CD4-positive, alpha-beta T cell (primary cell): ENCODE measurements around the gene EMCN. TPM values are rescaled to one million over a fixed set of nuclear protein-coding genes. Genes with fewer than 3 reads are reported as not detected.

Source experiments
- ATAC-seq: fragments of 200-7000 bp; cut with Tn5 transposase; one replicate; pipeline ENCODE4 v1.10.0; 2022; ENCODE audit warnings: mild to moderate bottlenecking; ENCODE audit not compliant: poor library complexity
- CTCF ChIA-PET: fragments of 350-600 bp; sonication (Branson Sonifier 250); formaldehyde crosslinking; loops from one replicate; lab custom pipeline; 2021; ENCODE audit warnings: antibody characterized with exemption, inconsistent platforms; lab: Charles Lee
- POLR2A ChIA-PET: fragments of 350-600 bp; sonication (Branson Sonifier 250); formaldehyde crosslinking; loops from one replicate; lab custom pipeline; 2021; ENCODE audit warnings: antibody characterized with exemption, inconsistent platforms; lab: Charles Lee
- DNase-seq, 14 experiments: peaks; one replicate each; pipeline ENCODE4 v3.0.0-alpha.2; 2013 to 2020; ENCODE audit warnings: mixed read lengths in 2 of 14
- H3K27ac ChIP-seq, 2 donors: one replicate each; pipeline versions ENCODE4 v1.5.1 to v1.7.0; 2013; ENCODE audit warnings: low read length in 2 of 2, low read depth in 1 of 2, mild to moderate bottlenecking in 1 of 2
- H3K27me3 ChIP-seq, 2 experiments: 1 replicate in 1 of 2; 2 replicates in 1 of 2; pipeline versions ENCODE4 v1.6.1 to v1.7.0; 2013; ENCODE audit warnings: low read length in 2 of 2, control low read depth in 1 of 2, mild to moderate bottlenecking in 1 of 2, moderate library complexity in 1 of 2; ENCODE audit not compliant: insufficient read depth in 2 of 2, control insufficient read depth in 1 of 2
- H3K36me3 ChIP-seq: one replicate; pipeline ENCODE4 v1.6.1; 2013; ENCODE audit warnings: low read length, control low read depth; ENCODE audit not compliant: insufficient read depth
- H3K4me1 ChIP-seq: one replicate; pipeline ENCODE4 v1.6.1; 2013; ENCODE audit warnings: low read length, control low read depth; ENCODE audit not compliant: insufficient read depth
- H3K4me3 ChIP-seq: one replicate; pipeline ENCODE4 v1.5.1; 2013; ENCODE audit warnings: mild to moderate bottlenecking, low read length, moderate library complexity
- H3K9me3 ChIP-seq, 2 experiments: 1 replicate in 1 of 2; 2 replicates in 1 of 2; pipeline versions ENCODE4 v1.6.1 to v1.7.0; 2013; ENCODE audit warnings: low read length in 2 of 2, mild to moderate bottlenecking in 2 of 2, control low read depth in 1 of 2, moderate library complexity in 1 of 2; ENCODE audit not compliant: control insufficient read depth in 1 of 2, insufficient read depth in 1 of 2
- H3K27ac Mint-ChIP-seq: one replicate; pipeline ENCODE4 v1.8.0; 2020; ENCODE audit warnings: mixed read lengths
- H3K27me3 Mint-ChIP-seq: one replicate; pipeline ENCODE4 v1.8.0; 2021; ENCODE audit warnings: mixed read lengths
- H3K36me3 Mint-ChIP-seq: one replicate; pipeline ENCODE4 v1.8.0; 2021; ENCODE audit warnings: low read depth, mixed read lengths
- H3K4me1 Mint-ChIP-seq: one replicate; pipeline ENCODE4 v1.8.0; 2021; ENCODE audit warnings: low read depth, mixed read lengths
- H3K4me3 Mint-ChIP-seq: one replicate; pipeline ENCODE4 v1.8.0; 2020; ENCODE audit warnings: mild to moderate bottlenecking, mixed read lengths
- H3K9me3 Mint-ChIP-seq: one replicate; pipeline ENCODE4 v1.8.0; 2020; ENCODE audit warnings: mixed read lengths
- CTCF ChIP-seq: fragments of 200-600 bp; IDR thresholded peaks from one replicate; pipeline ENCODE4 v1.8.0; 2022; ENCODE audit warnings: antibody characterized with exemption, mild to moderate bottlenecking
- intact Hi-C, 2 experiments: fragments of 100-400 bp; cut with DNase I in 1 of 2; cut with micrococcal nuclease in 1 of 2; formaldehyde crosslinking; loops; one replicate each; pipeline versions ENCODE4 v1.15.1 to v1.9.0; 2023 to 2025; cut with DNase I, micrococcal nuclease
- total RNA-seq, 174 experiments: library from RNA in 2 of 174; stranded (reverse) in 2 of 174; gene quantifications; one replicate each; pipeline ENCODE4 v1.2.3 and lab custom pipeline; 2021 to 2026

EMCN gene
- total RNA-seq, 2 experiments from 2014 or later = not detected

GRCh38 chr4:100360211-100360610, 157.6 kb downstream of the EMCN start:
- ATAC-seq (no peak), DNase-seq (no peak)
- Mint-ChIP-seq H3K27me3 (peaks cover 3% of the 10 kb centered on the region), H3K9me3 (peaks cover 6% of the 10 kb centered on the region), H3K27ac (no peak overlapping the region), H3K4me1 (no peaks in the 10 kb centered on the region), H3K4me3 (no peak overlapping the region), H3K36me3 (no peaks in the 10 kb centered on the region)
- Histone ChIP-seq H3K27me3 (no peaks in the 10 kb centered on the region), H3K4me3 (no peak overlapping the region), H3K27ac (no peak overlapping the region), H3K9me3 (no peaks in the 10 kb centered on the region), H3K4me1 (no peaks in the 10 kb centered on the region), H3K36me3 (no peaks in the 10 kb centered on the region)
- intact Hi-C loops = no loop called here
- ChIA-PET CTCF (no interaction called here), POLR2A (interaction anchor here (0.6 kb wide), 1 partner anchor 112 kb away, joined by 3 read pairs; no protein-coding TSS in a partner anchor)
- no peak for TF ChIP-seq CTCF

GRCh38 chr4:100359441-100359840, 158.4 kb downstream of the EMCN start:
- no peaks in the 10 kb centered on the region for H3K4me1 ChIP-seq

GRCh38 chr4:100357542-100357941, 160.3 kb downstream of the EMCN start:
- H3K36me3 ChIP-seq = no peaks in the 10 kb centered on the region
- POLR2A ChIA-PET = no interaction called here
- TF ChIP-seq CTCF = no peak
- H3K9me3 Mint-ChIP-seq = peaks cover 6% of the 10 kb centered on the region
- H3K4me3 Mint-ChIP-seq = no peak overlapping the region
- no peaks in the 10 kb centered on the region for H3K9me3 ChIP-seq
- H3K27ac Mint-ChIP-seq = no peak overlapping the region
- no peaks in the 10 kb centered on the region for H3K27me3 ChIP-seq
- H3K4me1 ChIP-seq = no peaks in the 10 kb centered on the region
- H3K4me3 ChIP-seq = no peak overlapping the region
- no peaks in the 10 kb centered on the region for H3K4me1 Mint-ChIP-seq
- CTCF ChIA-PET = no interaction called here
- no peak overlapping the region for H3K27ac ChIP-seq
- H3K36me3 Mint-ChIP-seq = no peaks in the 10 kb centered on the region
- H3K27me3 Mint-ChIP-seq = no peaks in the 10 kb centered on the region
- ATAC-seq = no peak
- DNase-seq = no peak
- intact Hi-C loops = no loop called here

More at GRCh38 chr4:100359441-100359840, 158.4 kb downstream of the EMCN start:
- TF ChIP-seq CTCF = no peak
- Mint-ChIP-seq H3K4me3 (no peak overlapping the region), H3K27me3 (peaks cover 3% of the 10 kb centered on the region), H3K9me3 (peaks cover 6% of the 10 kb centered on the region), H3K27ac (no peak overlapping the region), H3K4me1 (no peaks in the 10 kb centered on the region), H3K36me3 (no peaks in the 10 kb centered on the region)
- H3K27ac ChIP-seq = no peak overlapping the region
- DNase-seq (no peak), ATAC-seq (no peak)
- H3K27me3 ChIP-seq = no peaks in the 10 kb centered on the region
- POLR2A ChIA-PET = no interaction called here
- intact Hi-C loops = no loop called here
- no peaks in the 10 kb centered on the region for H3K36me3 ChIP-seq
- CTCF ChIA-PET = no interaction called here
- H3K9me3 ChIP-seq = no peaks in the 10 kb centered on the region
- H3K4me3 ChIP-seq = no peak overlapping the region
